SHP77 treated with DMSO at 0.1 percent for 48 hours (cell line): Measurements from ENCODE around the gene MYADML2.

Source experiments
- DNase-seq: peaks from one replicate; lab custom pipeline; 2025; lab: John Stamatoyannopoulos, UW

MYADML2 gene

GRCh38 chr17:81911277-81911961 lies 35.6 kb downstream of the MYADML2 start, which contains the start of gene PCYT2:
TSS of gene PCYT2 (minus strand) at chr17:81911399. CDS start at chr17:81911355, 44 bp downstream.
- peak; percentile 82 for DNase-seq

DNA sequence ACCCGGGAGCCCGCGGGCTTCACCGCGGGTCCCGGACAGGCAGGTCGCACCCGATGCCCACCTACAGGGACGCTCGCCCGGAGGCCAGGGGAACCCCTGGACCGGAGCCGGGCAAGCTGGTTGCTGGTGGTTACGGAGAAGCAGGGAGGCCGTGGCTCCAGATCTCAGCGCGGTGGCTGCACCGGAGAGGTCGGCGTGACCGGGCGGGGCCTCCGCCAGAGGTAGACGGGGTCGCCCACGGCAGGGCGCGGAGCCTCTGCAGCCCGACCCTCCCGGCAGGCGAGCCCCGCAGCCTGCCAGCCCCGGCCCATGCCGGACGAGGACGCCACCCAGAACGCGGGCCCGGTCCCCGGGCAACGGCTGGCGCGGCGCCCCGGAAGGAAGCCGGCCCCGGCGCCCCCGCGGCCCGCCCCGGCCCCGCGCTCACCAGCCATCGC lies 36.2 kb downstream of the MYADML2 start:
- DNase-seq: no peak

GRCh38 chr17:81909966-81910839 lies 36.8 kb downstream of the MYADML2 start:
- no peak for DNase-seq

- no peak for DNase-seq
These were observed 37.8 kb downstream of the MYADML2 start for GRCh38 chr17:81909231-81909630.

DNA sequence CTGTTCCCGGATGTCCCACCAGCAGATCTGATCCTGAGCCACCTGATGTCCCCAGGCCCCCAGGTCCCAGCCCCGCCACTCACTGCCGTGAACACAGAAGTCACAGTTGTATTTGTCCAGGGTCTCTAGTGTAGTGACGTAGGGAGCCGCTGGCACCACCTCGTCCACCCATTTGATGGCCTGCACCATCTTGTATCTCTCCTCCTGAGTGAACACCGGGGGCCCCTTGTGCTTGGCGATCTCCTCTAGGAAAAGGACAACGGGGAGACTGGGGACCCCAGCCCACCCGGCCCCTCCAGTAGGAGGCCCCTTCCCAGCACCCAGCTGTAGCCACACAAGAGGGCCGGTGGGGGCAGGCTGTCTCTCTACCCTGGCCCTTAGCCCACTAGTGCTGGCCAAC lies 38.2 kb downstream of the MYADML2 start:
- DNase-seq: no peak

DNA sequence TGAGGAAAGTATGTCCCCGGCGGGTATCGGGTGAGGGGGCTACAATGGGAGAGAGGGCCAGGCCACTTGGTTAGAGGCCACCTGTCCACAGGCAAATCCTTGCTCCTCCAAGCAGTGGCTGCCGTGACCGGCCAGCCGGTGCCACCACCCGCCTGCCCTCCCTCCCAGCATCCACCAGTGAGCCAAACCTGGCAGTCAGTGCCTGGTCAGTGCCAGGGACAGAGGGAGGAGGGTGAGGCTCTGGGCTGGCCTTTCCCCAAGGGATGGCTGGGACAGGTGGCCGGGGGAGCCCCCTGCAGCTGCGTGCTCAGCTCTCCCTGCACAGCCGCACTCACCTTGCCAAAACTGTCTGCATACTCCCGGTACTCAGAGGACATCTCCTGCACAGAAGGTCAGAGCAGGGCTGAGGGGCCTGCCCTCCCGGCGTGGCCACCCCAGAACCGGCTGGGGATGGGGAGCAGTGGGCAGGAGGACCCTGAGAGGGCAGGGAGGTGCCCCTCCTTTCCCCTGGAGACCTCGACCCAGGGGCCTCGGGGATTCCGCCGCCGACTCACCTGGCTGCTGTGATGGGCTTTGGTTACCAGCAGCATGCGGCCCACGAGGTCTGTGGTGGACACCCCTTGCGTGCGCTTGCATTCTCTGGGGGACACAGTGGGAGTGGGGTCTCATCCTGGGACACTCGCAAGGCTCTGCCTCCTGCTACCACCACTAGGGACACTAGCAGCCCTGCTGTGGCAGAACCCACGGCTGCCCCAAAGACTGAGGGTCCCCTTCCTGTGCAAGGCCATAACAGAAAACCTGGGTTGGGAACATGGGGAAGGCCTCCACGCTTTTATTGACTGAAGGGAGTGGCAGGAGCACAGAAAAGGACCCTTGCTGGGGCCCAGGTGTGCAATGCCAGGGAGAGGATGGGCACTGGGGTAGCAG lies 39.6 kb downstream of the MYADML2 start:
- DNase-seq: no peak

DNA sequence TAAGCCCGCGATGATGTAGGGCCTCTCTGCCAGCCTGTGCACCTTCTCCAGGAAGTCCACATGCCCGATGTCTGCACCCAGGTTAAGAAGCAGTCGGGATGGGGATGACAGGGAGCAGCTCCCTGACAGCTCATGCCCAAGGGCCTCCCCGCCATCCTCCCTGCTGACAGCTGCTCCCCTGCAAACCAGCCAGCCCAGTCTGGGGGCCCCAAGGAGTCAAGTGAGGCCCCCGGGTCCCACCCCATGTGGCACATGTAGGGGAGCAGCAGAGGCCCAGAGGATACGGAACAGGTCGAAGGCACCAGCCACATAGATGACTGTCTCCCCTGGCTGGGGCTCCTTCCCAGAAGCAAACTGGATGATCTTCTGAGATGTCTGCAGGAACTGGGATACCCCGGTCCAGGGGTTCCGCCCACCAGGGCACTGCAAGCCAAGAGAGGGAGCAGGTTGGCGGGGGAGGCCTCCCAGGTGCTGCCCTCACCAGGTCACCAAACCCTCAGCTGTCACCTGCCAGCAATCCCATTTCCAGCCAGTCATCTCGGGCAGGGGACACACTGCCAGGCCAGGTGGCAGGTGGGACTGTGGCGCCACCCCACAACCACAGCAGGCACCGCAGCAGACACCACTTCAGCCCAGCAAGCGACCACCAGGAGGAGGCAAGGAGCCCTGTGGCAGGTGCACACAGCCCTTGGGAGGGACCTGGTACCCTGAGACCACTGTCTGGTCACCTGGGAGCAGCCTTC lies 40.4 kb downstream of the MYADML2 start:
- no peak for DNase-seq

- DNase-seq: no peak
These were observed 41.0 kb downstream of the MYADML2 start for GRCh38 chr17:81905993-81906392.

GRCh38 chr17:81905424-81905875 lies 41.6 kb downstream of the MYADML2 start:
- DNase-seq: no peak

DNA sequence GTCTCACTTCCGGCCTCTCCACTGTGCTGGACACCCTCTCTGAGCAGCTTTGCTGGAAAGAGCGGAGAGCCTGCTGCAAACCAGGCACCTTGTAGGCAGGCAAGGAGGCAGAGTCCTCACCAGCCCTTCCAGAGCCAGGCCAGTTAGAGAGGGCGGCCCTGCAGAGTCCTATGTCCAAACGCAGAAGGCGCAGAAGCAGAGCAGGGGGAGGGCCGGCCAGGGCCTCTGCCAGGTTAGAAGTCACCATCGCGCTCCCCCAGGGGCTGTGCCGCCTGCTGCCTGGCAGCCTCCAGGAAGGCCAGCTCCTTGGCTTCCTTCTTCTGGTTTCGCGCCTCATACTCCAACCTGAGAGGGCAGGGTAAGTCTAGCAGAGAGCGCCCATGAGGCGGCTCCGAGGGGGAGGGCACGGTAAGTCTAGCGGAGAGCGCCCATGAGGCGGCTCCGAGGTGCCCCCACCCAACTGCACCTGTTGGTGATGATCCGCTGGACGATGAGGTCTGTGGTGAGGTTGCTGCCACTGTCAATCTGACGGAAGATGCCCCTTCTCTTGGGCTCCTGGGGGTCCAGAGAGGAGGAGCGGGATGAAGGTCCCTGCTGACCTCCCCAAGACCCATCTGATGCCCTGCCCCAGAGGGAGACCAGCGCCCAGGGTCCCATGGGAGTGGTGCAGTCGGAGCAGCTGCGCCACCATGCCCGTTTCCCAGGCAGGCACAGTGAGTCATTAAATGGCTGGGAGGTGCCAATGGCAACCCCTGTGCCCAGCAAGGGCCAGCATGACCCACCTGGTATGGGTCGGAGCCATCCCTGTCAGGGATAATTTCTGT lies 42.2 kb downstream of the MYADML2 start:
- DNase-seq: no peak

- no peak for DNase-seq
These were observed 43.0 kb downstream of the MYADML2 start for GRCh38 chr17:81903896-81904599.

GRCh38 chr17:81903415-81903831 lies 43.6 kb downstream of the MYADML2 start:
- no peak for DNase-seq

DNA sequence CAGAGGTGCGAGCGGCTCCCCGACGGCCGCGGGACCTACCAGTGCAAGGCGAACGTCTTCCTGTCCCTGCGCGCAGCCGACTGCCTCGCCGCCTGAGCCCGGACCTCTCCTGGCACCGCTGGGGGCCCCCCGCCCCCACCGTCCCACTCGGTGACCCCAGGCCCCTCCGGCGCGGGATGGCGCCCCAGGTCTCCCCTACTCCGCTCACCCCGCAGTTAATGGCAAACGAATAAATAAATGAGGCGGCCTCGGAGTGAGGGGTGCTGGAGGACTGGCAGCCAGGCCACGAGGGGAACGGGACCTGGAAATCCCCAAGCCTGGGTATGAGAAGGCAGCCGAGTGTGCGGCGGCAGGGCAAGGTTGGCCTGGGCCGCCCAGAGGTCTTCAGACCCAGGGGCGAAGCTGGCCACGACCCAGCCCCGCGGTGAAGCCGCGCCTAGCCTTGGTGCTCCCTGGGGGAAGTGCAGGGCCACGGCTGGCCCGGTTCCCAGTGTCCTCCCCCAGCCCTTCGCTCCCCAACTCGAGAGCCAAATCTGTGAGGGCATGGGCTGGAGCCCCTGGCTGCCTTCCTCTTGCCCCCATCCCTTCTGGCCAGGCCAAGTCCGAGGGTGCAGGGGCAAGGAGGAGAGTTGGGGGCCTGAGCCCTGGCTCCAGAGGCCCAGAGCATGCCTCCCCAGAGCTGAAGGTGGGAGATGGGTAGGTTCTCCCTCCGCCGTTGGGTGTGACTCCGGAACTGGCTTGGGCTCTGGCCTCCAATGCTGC lies 44.2 kb downstream of the MYADML2 start:
- DNase-seq: no peak

GRCh38 chr17:81902023-81902652 lies 44.9 kb downstream of the MYADML2 start, which contains the start of gene NPB:
TSS of gene NPB (plus strand) at chr17:81902238. CDS start at chr17:81902278, 40 bp downstream.
- DNase-seq: no peak

DNA sequence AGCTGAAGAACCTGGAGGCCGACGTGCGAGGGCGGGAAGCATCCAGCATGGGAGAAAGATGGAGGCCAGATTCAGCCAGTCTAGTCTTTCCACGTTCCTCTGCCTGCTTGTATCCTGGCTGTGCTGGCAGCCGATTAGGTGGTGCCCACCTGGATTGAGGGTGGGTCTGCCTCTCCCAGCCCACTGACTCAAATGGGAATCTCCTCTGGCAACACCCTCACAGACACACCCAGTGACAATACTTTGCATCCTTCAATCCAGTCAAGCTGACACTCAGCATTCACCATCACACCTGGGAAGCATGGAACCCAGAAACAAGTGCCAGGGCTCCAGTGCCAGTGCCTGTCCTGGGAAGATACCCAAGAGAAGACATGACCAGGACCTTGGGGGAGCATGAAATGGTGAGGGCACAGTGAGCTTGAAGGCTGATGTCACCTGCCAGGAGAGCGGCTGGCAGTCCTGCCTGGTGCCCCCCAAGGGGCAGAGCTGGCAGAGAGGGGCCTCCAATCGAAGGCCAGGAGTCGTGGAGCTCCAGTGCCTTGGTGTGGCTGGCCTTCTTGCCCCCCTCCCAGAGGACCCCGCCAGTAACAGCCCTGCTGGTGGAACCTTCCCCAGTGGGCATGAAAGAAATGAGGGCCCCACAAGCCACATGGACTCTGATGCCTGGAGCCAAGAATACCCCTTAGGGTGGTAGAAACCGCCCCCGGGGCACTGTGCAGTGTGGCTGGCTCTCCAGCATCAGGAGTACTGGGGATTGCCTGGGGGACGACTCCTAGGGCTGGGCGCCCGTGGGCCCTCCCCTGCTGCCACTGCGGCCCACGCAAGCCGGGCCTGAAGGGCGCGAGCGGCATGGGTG lies 45.6 kb downstream of the MYADML2 start:
- DNase-seq: no peak

- DNase-seq: no peak
These were observed 46.7 kb downstream of the MYADML2 start for GRCh38 chr17:81900181-81900820.
